Measurements from ENCODE around the gene GDPD1. TPM values are rescaled to one million over a fixed set of nuclear protein-coding genes. Genes with fewer than 3 reads are reported as not detected.
"Not testable (repeated sequence)": the region's sequence is repeated elsewhere in the genome, so short reads cannot be mapped to it uniquely, and the experiment has no call there.

The GDPD1 gene
- total RNA-seq, 1 experiment from 2014 or later, result 0.07 TPM

DNA sequence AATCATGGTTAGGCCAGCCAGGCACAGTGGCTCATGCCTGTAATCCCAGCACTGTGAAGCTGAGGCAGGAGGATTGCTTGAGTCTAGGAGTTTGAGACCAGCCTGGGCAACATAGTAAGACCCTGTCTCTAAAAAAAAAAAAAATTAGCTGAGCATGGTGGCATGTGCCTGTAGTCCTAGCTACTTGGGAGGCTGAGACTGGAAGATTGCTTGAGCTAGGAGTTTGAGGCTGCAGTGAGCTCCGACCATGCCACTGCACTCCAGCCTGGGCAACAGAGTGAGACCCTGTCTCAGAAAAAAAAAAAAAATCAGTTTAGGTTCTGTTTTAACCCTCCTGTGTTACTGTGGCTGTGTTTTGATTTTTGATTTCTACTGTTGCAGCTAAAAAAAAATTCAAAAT lies 8.3 kb downstream of the GDPD1 start:
- in situ Hi-C loops (cut with HindIII; ENCODE audit: low pct_unique_long_range_greater_than_20kb, low sequenced_read_pairs); DNase-seq (ENCODE audit: low read depth): not testable (repeated sequence)

GRCh38 chr17:59230764-59231163 lies 10.5 kb downstream of the GDPD1 start:
- DNase-seq (ENCODE audit: low read depth), result no peak
- in situ Hi-C loops (cut with HindIII; ENCODE audit: low pct_unique_long_range_greater_than_20kb, low sequenced_read_pairs), result no loop called here

DNA sequence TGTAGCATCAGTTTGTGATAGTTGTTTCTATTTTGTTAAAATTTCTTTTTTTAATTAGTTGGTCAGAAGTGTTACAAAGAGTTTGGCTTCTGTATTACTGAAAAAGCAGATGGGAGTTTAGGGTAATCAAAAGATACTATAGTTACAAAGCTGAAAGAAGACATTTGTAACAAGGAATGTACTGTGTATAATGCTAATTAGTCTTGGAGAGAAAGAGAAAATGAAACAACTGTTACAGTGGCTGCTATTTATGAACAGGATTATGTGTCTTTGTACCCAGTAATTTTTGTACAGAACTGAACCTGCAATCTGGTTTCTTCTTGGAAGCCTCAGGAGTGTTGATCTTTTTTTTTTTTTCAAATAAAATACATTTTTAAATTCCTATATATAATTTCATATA lies 14.3 kb downstream of the GDPD1 start:
- in situ Hi-C loops (cut with HindIII; ENCODE audit: low pct_unique_long_range_greater_than_20kb, low sequenced_read_pairs), result no loop called here
- DNase-seq (ENCODE audit: low read depth), result no peak

DNA sequence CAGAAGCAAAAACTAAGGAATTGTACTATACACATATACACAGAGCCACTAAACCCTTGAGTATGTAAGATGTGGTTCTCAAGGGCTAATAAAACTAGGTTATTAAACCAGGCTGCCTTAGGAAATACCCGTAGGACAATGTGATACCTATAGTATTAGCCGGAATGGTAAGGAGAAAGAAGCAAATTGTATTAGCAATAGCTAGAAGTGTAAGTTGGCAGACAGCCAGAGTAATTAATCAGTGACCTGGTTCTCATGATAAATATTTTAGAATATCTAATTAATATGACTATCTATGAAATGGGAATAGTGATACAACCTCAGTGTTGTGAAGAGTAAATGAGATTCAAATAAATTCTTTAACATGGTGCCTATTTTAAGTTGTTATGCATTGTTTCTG lies 18.6 kb downstream of the GDPD1 start:
- DNase-seq (ENCODE audit: low read depth), result no peak
- in situ Hi-C loops (cut with HindIII; ENCODE audit: low pct_unique_long_range_greater_than_20kb, low sequenced_read_pairs), result no loop called here

GRCh38 chr17:59244081-59244480 lies 23.8 kb downstream of the GDPD1 start:
- in situ Hi-C loops (cut with HindIII; ENCODE audit: low pct_unique_long_range_greater_than_20kb, low sequenced_read_pairs), result no loop called here
- no peak for DNase-seq (ENCODE audit: low read depth)

- in situ Hi-C loops (cut with HindIII; ENCODE audit: low pct_unique_long_range_greater_than_20kb, low sequenced_read_pairs), result no loop called here
- no peak for DNase-seq (ENCODE audit: low read depth)
Measured at GRCh38 chr17:59254742-59255141, 34.4 kb downstream of the GDPD1 start.

- in situ Hi-C loops (cut with HindIII; ENCODE audit: low pct_unique_long_range_greater_than_20kb, low sequenced_read_pairs), result no loop called here
- no peak for DNase-seq (ENCODE audit: low read depth)
Measured at GRCh38 chr17:59257101-59257500, 36.8 kb downstream of the GDPD1 start.

GRCh38 chr17:59260722-59261121 lies 40.4 kb downstream of the GDPD1 start:
- no peak for DNase-seq (ENCODE audit: low read depth)
- in situ Hi-C loops (cut with HindIII; ENCODE audit: low pct_unique_long_range_greater_than_20kb, low sequenced_read_pairs), result no loop called here

- no peak for DNase-seq (ENCODE audit: low read depth)
- in situ Hi-C loops (cut with HindIII; ENCODE audit: low pct_unique_long_range_greater_than_20kb, low sequenced_read_pairs), result no loop called here
Measured at GRCh38 chr17:59266745-59267144, 46.4 kb downstream of the GDPD1 start.

DNA sequence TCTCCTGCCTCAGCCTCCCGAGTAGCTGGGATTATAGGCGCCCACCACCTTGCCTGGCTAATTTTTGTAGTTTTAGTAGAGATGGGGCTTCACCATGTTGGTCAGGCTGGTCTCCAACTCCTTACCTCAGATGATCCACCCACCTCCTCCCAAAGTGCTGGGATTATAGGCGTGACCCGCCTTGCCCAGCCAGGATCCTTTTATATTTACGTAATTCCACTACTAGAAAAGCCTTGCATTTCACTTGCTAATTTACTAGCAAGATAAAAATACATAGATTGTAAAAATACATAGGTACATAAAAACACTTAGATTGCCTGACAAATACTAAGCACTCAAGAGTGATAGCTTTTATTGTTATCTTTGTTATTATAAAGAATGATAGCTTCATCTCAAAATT lies 47.5 kb downstream of the GDPD1 start:
- in situ Hi-C loops (cut with HindIII; ENCODE audit: low pct_unique_long_range_greater_than_20kb, low sequenced_read_pairs), result no loop called here
- DNase-seq (ENCODE audit: low read depth), result no peak

- no peak for DNase-seq (ENCODE audit: low read depth)
- in situ Hi-C loops (cut with HindIII; ENCODE audit: low pct_unique_long_range_greater_than_20kb, low sequenced_read_pairs), result no loop called here
Measured at GRCh38 chr17:59275618-59276017, 55.3 kb downstream of the GDPD1 start.

DNA sequence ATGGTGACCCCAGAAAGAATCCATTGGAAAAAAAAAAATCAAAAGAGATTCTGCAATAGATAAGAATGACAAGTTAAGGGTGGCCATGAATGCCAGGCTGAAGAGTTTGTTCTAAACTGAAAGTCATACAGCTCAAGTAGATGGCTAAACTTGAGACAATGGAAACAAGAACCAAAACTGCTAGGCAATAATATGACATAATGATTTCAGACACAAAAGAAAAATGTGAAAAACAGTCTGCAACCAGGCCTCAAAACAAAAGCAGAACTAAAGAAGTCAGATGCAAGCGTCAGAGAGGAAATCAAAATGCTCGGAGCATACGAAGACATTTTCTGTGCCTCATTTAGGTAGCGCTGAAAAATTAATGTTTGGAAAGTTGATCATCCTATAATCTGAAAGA lies 56.7 kb downstream of the GDPD1 start:
- in situ Hi-C loops (cut with HindIII; ENCODE audit: low pct_unique_long_range_greater_than_20kb, low sequenced_read_pairs), result no loop called here
- DNase-seq (ENCODE audit: low read depth), result no peak

DNA sequence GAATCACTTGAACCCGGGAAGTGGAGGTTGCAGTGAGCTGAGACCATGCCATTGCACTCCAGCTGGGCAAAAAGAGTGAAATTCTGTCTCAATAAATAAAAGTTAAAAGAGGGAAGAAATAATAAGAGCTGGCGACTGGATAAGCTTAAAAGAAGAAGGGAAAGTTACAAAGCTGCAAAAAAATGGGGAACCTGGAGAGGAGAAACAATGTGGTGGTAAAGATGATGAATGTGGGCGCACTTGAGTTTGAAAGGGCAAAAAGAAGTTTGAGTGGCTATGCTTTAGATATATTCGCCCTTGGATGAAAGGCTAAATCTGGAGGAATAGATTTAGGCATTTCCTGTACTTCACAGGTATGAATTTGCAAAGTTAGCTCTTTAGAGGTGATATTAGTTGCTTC lies 58.1 kb downstream of the GDPD1 start:
- DNase-seq (ENCODE audit: low read depth), result no peak
- in situ Hi-C loops (cut with HindIII; ENCODE audit: low pct_unique_long_range_greater_than_20kb, low sequenced_read_pairs), result no loop called here

- no peak for DNase-seq (ENCODE audit: low read depth)
- in situ Hi-C loops (cut with HindIII; ENCODE audit: low pct_unique_long_range_greater_than_20kb, low sequenced_read_pairs), result no loop called here
Measured at GRCh38 chr17:59284317-59284716, 64.0 kb downstream of the GDPD1 start.

GRCh38 chr17:59287452-59287851 lies 67.1 kb downstream of the GDPD1 start:
- in situ Hi-C loops (cut with HindIII; ENCODE audit: low pct_unique_long_range_greater_than_20kb, low sequenced_read_pairs), result no loop called here

DNA sequence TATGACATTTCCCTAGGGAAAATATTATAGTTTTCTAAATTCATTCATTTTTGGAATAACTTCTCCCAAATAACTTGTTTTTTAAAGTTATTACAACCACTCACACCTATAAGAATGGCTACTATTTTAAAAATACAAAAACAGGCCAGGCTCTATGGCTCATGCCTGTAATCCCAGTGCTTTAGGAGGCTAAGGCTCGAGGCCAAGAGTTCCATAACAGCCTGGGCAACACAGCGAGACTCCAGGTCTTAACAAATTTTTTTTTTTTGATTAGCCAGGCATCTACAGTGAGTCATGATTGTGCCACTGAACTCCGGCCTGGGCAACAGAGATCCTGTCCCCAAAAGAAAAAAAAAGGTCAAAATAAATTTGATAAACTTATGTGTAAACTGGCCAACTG lies 67.6 kb downstream of the GDPD1 start:
- in situ Hi-C loops (cut with HindIII; ENCODE audit: low pct_unique_long_range_greater_than_20kb, low sequenced_read_pairs), result no loop called here
- DNase-seq (ENCODE audit: low read depth), result no peak

More at GRCh38 chr17:59287452-59287851, 67.1 kb downstream of the GDPD1 start:
- no peak for DNase-seq (ENCODE audit: low read depth)

DNA sequence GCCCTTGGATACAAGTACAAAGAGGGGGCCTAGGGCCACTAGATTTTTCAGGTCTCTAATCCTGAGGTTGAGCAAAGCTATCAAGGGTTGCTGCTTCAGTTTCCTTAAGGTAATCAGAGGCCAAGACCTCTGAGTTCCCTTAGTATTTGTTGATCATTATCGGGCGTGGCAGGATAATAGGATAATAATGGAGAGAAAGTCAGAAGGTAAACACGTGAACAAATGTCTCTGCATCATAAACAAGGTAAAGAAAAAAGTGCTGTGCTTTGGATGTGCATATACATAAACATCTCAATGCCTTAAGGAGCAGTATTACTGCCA lies 69.6 kb downstream of the GDPD1 start:
- DNase-seq (ENCODE audit: low read depth), result no peak
- in situ Hi-C loops (cut with HindIII; ENCODE audit: low pct_unique_long_range_greater_than_20kb, low sequenced_read_pairs), result no loop called here

DNA sequence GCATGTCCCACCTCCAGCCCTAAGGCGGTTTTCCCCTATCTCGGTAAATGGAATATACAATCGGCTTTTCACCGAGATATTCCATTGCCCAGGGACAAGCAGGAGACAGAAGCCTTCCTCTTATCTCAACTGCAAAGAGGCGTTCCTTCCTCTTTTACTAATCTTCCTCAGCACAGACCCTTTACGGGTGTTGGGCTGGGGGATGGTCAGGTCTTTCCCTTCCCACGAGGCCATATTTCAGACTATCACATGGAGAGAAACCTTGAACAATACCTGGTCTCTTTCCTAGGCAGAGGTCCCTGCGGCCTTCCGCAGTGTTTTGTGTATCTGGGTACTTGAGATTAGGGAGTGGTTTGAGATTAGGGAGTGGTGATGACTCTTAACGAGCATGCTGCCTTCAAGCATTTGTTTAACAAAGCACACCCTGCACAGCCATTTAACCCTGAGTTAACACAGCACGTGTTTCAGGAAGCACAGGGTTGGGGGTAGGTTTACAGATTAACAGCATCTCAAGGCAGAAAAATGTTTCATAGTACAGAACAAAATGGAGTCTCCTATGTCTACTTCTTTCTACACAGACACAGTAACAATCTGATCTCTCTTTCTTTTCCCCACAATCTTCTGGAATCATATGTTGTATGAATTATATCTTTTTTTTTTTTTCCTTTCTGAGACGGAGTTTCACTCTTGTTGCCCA lies 70.1 kb downstream of the GDPD1 start:
- DNase-seq (ENCODE audit: low read depth); in situ Hi-C loops (cut with HindIII; ENCODE audit: low pct_unique_long_range_greater_than_20kb, low sequenced_read_pairs): not testable (repeated sequence)

- DNase-seq (ENCODE audit: low read depth), result peak; percentile 21
- in situ Hi-C loops (cut with HindIII; ENCODE audit: low pct_unique_long_range_greater_than_20kb, low sequenced_read_pairs), result no loop called here
Measured at GRCh38 chr17:59292174-59292523, 71.8 kb downstream of the GDPD1 start.

GRCh38 chr17:59296190-59296589 lies 75.9 kb downstream of the GDPD1 start:
- DNase-seq (ENCODE audit: low read depth), result no peak
- in situ Hi-C loops (cut with HindIII; ENCODE audit: low pct_unique_long_range_greater_than_20kb, low sequenced_read_pairs), result no loop called here

DNA sequence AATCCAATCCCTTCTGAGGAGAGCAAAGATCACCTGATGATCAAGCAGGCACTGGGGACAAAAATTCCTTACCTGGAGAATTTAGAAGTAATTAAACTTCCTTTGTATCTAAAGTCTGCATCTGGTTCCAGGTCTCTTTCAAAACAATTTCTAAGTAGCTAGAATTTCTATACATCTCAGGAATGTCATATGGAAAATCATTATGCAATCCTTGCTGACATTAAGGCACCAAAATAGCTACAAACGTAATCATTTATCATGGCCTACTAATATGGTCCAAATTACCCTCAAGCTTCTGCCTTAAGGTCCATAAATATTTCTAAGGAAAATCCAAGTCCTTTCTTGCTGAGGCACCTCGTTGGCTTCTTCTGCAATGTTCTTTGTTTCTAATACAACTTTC lies 78.2 kb downstream of the GDPD1 start:
- DNase-seq (ENCODE audit: low read depth), result no peak
- in situ Hi-C loops (cut with HindIII; ENCODE audit: low pct_unique_long_range_greater_than_20kb, low sequenced_read_pairs), result no loop called here
